Measurements from ENCODE around the gene SLX9.

The SLX9 gene

GRCh38 chr21:44949161-44949778, 9.4 kb downstream of the SLX9 start:
- no peak for DNase-seq

DNA sequence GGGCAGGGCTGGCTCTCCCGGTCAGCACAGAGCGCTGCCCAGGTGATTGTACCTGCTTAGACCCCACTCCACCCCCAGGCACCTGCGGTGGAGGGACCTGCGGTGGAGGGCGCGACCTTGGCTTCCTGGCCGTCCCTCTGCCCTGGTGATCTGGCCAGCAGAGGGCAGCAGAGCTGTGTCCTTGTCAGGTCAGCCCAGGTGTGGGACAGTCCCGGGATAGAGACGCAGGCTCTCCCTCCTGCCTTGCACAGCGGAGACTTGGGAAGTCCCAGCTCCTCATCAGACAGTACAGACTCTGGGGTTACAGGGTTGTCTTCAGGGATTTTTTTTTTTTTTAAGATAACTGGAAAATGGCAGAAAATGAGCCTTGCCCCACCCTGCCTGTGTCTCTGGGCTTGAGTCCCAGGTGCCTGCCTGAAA, 10.0 kb downstream of the SLX9 start:
- DNase-seq: peak; percentile 27

- no peak for DNase-seq
Observed at GRCh38 chr21:44950351-44950750, 10.5 kb downstream of the SLX9 start.

GRCh38 chr21:44951186-44951915, 11.5 kb downstream of the SLX9 start:
- no peak for DNase-seq

GRCh38 chr21:44952116-44952928, 12.5 kb downstream of the SLX9 start:
- no peak for DNase-seq

DNA sequence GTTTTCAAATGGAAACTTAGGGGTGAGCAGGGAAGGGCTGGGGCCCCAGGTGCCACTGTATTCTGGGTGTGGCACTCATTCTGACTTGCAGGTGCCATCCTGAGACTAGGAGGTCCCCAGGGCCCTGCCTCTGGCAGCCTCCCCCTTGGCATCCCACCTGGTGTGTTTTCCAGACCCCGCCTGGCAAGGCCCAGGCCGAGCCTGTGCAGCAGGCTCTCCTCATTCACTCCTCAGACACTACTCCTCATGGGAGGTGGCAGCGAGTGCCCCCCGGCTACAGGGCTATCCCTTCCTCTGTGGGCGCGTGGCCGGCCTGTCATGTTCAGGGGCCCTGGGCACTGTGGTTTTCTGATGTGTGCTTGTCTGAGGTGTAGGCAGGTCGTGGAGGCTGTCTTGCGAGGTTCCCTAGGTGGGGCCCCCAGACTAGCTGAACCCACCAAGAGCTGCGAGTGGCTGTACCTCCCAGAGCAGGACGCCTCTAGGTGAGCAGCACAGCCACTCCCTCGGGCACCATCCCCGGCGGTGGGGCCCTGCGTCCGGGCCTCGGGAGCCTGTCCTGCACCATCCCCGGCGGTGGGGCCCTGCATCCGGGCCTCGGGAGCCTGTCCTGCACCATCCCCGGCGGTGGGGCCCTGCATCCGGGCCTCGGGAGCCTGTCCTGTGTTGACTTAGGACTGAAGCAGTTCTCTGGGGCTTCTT, 13.2 kb downstream of the SLX9 start:
- DNase-seq: no peak

- no peak for DNase-seq
Observed at GRCh38 chr21:44953628-44954021, 13.8 kb downstream of the SLX9 start.

DNA sequence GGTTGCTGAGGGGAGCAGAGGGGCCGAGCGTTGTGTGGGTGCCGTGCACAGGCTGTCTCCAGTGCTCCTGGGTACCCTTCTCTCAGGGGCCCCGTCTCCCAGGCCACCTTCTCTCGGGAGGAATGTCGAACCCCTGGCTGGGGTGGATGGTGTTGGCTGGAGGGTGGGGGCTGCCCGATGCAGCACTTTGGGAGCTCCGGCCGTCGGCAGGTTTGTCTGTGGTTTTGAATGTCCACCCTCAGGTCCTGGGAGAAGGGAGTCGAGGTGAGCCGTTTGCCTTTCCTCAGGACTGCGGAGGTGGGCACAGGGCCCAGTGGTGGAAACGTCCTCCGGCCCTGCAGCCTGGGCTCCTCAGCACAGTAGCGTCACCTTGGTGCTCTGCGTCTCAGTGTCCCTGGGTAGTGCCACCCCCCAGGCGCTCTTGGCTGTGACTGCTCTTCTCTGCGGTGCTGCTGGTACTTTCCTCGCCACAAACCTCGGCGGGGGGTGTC, 14.5 kb downstream of the SLX9 start:
- DNase-seq: no peak

GRCh38 chr21:44955141-44955797, 15.4 kb downstream of the SLX9 start:
- no peak for DNase-seq

- DNase-seq: no peak
Observed at GRCh38 chr21:44955798-44956175, 16.0 kb downstream of the SLX9 start.

DNA sequence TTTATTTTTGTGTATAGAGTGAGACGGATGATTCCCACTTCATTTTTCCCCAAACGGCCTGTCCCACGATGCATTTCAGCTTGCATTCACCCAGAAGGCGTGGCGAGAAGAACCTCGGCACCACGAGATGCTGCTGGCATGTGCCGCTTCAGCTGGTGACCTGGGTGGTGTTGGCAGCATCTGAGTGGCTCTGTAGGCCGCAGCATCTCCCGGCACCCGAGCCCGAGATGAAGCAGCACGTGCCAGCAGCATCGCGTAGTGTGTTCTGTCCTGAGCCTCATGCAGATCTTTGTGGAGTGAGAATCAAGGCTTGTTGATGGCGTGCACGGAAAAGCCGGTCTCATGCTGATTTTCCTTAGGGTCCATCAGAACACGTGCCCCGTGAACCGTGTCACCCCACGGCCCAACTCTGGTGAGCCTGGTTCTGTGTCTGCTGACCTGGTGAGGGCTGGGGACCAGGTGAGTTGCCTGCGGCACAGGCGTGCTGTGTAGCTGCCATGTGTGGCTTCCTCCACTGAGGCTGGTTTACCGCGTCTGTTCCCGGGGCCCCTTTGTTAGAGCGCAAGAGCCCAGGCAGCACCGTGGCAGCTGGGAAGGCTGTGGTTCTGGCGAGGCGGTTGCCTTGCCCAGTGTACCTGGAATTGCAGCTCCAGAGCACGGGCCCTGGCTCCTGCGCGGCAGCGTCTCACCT, 16.7 kb downstream of the SLX9 start:
- DNase-seq: no peak

DNA sequence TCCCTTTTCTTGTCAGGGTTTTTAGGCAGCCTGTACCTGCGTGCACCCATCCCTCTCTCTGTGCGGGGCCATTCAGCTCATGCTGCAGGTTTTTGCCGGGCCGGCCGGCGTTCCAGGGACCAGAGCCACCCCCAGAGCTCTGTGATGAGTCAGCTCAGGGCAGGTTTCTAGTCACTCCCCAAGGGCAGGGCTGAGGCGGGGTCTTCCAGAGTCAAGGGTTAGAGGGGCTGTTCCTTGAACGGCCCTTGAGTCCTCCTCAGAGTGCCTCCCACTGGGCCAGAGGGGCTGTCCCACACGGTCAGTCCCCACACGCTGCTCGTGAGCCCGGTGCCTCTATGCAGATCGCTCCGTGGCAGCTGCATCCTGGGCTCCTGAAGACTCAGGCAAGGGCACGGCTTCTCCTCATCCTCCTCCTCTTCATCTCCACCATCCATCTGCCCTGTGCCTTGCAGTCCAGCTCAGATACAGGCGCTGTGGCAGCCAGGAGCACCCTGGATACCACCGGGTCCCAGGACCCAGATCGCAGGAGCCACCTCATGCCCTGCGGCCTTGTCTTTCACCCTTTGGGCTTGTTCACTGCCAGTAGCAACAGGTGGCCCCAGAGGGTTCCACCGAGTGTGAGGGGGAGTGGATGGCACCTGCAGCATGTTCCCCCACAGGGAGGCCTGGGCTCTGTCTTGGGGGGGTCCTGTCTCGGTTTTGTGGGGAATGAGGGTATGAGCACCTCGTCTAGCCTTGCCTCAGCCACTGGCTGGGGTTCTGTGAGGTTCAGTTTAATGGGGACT, 17.4 kb downstream of the SLX9 start:
- no peak for DNase-seq

GRCh38 chr21:44957901-44958451, 18.1 kb downstream of the SLX9 start:
- no peak for DNase-seq

GRCh38 chr21:44958471-44959191, 18.8 kb downstream of the SLX9 start:
- no peak for DNase-seq

DNA sequence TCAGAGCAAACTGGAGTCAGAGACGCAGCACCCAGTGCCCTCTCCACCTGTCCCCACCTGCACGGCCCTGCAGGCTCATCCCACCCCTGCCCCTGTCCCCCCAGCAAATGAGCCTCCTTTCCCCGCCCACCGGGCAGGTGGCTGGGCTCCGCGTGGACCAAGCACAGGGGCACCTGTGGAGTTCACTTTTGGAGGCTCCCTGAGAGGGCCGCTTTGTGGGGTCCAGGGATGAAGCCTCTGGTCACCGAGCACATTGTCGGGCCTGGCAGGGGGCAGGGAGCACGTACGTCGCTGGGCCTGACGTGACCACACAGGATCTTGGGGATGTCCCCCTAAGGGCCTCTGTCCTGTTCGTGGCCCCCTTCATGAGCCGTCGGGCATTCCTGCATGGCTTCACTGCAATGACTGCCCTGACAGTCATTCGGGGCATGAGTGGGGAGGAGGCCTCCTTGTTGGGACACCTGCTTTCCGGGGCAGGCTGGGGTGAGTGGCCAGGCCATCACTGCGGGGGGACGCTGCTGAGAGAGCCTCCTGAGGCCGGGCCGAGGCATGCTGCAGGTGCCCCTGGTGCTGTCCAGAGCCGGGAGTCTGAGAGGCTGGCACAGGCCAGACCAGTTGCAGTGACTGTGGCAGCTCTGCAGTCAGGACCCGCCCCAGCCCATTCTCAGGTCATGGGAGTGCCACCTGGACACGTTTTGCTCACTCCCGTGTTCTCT, 19.7 kb downstream of the SLX9 start:
- no peak for DNase-seq

DNA sequence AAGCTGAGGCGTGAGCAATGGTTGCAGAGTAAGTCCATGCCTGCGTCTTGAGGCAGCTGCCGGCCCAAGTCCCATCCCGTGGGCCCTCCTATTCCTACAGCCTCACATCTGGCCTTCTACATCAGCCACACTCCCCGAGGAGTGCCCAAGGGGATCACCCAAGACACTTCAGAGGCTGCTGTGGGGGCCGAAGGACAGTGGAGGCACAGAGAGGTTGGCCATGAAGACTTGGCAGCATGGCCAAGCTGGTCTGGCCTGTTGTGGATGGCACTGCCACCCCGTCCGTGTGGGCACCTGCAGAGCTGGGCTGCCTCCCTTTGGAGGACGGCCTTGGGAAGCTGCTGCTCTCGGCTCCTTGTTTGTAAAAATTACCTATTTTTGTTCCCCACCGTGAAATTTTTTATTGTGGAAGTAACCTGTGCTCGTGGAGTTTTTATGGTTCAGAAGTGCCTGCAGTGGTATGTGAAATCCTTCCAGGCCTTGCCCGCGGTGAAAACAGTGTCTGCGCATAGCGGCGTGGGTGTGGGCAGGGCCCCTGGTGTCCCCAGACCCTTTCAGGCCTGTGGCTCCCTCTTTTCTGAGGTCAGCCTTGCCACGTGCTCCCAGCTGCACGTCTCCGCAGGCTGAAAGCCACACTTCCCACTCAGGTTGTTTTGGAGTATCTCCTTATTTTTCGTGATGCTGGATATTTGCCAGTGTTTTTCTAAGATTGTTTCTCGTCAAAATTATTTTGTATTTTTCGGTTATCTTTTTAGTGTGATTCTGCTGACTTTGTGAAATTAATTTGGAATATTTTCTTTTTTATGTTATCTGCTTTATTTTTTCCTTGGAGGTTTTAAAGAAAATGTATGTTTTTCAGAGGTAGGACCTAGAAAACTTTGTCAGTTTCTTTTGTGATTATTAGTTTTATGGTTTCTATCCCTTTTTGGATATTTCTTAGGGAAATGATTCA, 20.6 kb downstream of the SLX9 start:
- no peak for DNase-seq

- DNase-seq: no peak
Observed at GRCh38 chr21:44962403-44962966, 22.7 kb downstream of the SLX9 start.

GRCh38 chr21:44964381-44964780, 24.6 kb downstream of the SLX9 start:
- DNase-seq: no peak
